ENCODE results near the gene THADA.

DNA sequence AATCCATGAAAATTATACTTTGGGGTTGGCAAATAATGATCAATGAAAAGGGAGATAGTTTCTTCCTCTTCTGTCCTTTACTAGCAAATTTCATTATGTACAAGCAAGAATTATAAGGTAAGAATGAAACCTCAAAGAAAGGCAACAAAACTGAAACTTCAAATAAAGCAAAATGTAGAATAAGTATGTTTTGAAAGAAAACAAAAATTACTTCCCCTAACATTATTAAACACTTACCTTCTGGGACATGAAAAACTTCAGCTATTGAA is 29.4 kb downstream of the THADA start:
- TF ChIP-seq, protein P1, sequence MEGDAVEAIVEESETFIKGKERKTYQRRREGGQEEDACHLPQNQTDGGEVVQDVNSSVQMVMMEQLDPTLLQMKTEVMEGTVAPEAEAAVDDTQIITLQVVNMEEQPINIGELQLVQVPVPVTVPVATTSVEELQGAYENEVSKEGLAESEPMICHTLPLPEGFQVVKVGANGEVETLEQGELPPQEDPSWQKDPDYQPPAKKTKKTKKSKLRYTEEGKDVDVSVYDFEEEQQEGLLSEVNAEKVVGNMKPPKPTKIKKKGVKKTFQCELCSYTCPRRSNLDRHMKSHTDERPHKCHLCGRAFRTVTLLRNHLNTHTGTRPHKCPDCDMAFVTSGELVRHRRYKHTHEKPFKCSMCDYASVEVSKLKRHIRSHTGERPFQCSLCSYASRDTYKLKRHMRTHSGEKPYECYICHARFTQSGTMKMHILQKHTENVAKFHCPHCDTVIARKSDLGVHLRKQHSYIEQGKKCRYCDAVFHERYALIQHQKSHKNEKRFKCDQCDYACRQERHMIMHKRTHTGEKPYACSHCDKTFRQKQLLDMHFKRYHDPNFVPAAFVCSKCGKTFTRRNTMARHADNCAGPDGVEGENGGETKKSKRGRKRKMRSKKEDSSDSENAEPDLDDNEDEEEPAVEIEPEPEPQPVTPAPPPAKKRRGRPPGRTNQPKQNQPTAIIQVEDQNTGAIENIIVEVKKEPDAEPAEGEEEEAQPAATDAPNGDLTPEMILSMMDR (IDR thresholded peaks at IDR 0.05; ENCODE audit: insufficient read depth, low read length) = no peak
- no peak for TF ChIP-seq POLR2AphosphoS5 (IDR thresholded peaks at IDR 0.05; ENCODE audit: low read depth)
- TF ChIP-seq, protein P2, sequence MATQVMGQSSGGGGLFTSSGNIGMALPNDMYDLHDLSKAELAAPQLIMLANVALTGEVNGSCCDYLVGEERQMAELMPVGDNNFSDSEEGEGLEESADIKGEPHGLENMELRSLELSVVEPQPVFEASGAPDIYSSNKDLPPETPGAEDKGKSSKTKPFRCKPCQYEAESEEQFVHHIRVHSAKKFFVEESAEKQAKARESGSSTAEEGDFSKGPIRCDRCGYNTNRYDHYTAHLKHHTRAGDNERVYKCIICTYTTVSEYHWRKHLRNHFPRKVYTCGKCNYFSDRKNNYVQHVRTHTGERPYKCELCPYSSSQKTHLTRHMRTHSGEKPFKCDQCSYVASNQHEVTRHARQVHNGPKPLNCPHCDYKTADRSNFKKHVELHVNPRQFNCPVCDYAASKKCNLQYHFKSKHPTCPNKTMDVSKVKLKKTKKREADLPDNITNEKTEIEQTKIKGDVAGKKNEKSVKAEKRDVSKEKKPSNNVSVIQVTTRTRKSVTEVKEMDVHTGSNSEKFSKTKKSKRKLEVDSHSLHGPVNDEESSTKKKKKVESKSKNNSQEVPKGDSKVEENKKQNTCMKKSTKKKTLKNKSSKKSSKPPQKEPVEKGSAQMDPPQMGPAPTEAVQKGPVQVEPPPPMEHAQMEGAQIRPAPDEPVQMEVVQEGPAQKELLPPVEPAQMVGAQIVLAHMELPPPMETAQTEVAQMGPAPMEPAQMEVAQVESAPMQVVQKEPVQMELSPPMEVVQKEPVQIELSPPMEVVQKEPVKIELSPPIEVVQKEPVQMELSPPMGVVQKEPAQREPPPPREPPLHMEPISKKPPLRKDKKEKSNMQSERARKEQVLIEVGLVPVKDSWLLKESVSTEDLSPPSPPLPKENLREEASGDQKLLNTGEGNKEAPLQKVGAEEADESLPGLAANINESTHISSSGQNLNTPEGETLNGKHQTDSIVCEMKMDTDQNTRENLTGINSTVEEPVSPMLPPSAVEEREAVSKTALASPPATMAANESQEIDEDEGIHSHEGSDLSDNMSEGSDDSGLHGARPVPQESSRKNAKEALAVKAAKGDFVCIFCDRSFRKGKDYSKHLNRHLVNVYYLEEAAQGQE (IDR thresholded peaks at IDR 0.05; ENCODE audit: insufficient replicate concordance, low read depth) = no peak
- TF ChIP-seq GABPA (IDR thresholded peaks at IDR 0.05; ENCODE audit: low read depth) = no peak

Measured in HL-60 (cell line).